Measurements from ENCODE around the gene CCDC197. TPM values are rescaled to one million over a fixed set of nuclear protein-coding genes. Genes with fewer than 3 reads are reported as not detected.

The CCDC197 gene
- total RNA-seq, 1 experiment from 2014 or later, result not detected

DNA sequence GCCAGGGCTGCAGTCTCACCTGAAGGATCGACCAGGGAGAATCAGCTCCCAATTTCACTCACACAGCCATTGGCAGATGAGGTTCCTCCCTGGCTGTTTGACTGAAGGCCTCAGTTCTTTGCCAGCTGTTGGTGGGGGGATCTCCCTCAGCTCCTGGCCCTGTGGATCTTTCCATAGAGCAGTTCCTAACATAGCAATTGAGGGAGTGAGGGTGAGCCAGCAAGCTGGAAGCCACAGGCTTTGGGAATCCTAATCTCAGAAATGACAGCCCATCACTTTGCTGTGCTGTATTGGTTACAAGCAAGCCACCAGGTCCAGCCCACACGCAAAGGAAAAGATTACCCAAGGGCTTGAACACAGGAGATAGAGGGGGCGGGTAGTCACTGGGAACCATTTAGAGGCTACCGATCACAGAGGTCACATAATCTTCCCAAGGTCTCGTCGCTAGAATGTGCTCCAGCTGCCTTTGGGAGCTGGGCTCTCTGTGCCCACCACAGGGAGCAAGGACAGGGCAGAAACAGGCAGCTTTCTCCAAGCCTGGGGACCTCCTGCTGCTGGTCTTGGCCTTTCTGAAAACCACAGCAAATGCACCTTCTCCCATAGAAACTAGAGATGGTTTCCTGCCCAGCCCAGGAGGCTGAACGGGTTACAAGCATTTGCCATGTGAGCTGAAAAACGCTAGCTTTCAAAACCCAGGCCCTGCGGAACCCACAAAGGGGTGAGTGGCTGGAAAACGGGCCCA, 24.5 kb downstream of the CCDC197 start:
- DNase-seq (ENCODE audit: extremely low read depth, low read depth), result no peak

DNA sequence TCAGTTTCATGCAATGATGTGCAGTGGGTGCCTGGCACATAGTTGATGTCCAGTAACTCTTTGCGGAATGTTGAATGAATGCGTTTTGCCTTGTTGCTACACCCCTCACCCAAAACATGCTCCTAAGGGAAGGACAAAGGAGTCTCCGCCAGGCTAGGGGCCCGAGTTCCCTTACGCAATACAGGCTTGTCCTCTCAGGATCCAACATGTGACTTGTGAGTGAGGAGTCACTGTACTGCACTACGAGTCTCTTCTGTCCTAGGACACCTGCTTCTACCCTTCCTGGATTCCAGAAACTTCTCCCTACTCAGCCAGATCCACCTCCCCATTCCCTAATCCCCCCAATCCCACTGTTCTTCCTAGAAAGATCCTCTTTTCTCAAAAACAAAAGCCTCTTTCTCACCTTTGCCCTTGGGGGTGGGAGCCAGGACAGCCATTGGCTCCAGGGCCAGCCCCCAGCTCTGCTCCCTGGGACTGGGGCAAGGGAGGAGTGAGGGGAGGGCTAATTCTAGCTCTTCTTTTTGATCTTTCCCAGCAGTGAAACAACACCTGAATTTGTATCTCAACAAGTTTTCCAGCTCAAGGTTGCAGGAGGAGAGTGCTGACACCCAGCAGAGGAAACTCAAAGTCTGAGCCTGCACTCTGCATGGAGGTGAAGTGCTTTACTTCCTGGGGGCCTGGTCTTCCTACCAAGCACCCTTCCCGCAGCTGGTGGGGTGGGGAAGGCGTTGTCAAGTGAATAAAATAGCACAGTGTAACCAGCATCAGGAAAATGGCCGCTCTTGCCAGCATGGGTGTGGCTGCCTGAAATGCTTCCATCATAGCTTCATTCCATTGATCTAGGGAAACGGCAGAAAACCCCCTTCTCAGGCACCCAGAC, 25.7 kb downstream of the CCDC197 start:
- DNase-seq (ENCODE audit: extremely low read depth, low read depth), result no peak

DNA sequence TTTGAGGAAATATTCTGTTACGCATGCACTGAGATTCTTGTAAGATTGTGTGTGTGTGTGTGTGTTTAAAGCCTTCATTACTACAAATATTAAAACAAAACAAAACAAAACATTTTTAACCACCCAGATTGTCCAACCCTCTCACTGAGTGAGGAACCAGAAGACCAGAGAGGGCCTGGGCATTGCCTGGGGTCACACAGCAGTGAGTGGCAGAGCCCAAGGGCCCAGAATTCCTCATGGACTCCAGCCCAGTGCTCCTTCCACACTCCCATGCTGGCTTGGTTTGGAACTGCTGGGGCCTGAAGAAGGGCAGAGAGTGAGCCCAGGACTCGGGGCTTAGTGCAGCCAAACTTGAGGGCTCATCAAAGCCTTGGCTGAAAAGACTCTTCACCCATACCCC, 27.4 kb downstream of the CCDC197 start:
- no peak for DNase-seq (ENCODE audit: extremely low read depth, low read depth)

DNA sequence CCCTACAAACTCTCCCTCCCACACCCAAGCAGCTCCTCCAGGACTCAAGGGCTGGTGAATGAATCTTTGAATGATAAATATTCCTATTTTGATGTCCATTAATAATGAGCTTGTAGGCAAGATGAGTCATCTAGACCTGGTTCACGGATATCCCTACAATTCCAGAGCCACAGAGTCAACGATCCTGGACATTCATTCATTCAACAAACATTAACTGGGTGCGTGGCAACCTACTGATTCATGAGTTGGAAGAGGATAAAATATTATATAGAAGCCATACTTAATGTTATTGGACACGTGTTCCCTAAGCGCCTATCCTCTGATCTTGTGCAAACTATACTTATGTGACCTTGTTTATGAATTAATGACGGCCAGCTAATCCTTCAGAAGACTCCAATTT, 28.6 kb downstream of the CCDC197 start:
- no peak for DNase-seq (ENCODE audit: extremely low read depth, low read depth)

DNA sequence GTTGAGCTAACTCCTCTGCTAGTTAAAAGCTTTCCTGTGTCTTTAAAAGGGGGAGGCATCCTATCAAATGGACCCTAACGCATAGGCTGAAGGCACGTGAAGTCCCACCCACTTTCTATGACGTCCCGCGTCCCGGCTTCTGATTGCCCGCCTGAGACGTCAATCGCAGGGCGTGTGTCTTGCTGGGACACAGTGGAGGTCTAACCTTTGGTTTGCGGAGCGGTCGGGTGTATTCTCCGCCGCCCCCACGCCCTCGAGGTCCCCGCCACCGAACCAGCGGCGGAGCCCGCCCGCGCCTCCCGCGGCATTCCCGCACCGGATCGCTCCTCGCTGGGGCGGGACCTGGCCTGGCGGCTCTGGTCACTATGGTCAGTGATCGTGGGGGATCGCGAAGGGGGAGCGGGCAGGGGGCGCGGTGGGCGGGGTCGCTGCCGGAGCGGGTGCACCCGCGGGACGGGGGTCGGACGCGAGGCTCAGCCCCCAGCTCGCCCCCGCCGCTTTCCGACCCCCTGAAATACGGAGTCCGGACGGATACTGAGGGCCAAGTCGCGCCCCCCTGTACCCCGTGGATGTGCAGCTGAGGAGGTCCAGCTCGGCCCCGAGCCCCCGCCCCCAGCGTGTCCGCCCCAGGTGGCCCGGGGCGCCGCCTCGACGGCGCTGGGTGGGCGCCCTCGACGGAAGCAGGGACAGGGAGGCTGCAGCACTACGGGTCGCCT, 29.2 kb downstream of the CCDC197 start, which contains the start of gene OTUB2:
Gene OTUB2, plus strand, starts transcription at position 168 of the 716 bp plus-strand sequence. Its CDS starts 198 bp downstream, at position 366.
- DNase-seq (ENCODE audit: extremely low read depth, low read depth), result peak; percentile 98

DNA sequence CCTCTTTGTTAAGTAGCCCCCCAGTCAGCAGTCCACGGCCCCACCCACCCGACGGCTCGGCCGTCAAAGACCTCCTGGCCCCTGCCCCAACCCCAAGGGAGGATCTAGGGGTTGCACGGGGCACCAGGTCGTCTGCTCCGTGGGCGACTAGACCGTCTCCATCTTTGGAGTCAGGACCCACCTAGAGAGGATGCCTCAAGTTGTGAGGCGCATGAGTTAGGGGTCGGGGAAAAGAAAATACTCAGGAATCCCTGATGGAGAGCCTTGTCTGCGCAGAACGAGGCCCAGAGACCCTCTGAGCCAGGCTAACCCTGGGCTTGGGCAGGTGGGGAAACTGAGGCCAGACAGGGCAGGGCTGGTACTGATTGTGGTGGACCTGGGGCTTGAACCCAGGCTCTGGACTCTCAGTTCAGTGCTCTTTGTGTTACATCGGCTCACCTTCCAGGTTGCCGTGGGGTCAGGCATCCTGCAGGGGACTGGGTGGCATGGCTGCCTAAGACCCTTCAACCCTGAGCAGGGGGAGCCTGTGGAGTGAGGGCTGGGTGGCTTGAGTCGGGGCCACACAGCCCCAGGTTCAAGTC, 29.9 kb downstream of the CCDC197 start:
- no peak for DNase-seq (ENCODE audit: extremely low read depth, low read depth)

DNA sequence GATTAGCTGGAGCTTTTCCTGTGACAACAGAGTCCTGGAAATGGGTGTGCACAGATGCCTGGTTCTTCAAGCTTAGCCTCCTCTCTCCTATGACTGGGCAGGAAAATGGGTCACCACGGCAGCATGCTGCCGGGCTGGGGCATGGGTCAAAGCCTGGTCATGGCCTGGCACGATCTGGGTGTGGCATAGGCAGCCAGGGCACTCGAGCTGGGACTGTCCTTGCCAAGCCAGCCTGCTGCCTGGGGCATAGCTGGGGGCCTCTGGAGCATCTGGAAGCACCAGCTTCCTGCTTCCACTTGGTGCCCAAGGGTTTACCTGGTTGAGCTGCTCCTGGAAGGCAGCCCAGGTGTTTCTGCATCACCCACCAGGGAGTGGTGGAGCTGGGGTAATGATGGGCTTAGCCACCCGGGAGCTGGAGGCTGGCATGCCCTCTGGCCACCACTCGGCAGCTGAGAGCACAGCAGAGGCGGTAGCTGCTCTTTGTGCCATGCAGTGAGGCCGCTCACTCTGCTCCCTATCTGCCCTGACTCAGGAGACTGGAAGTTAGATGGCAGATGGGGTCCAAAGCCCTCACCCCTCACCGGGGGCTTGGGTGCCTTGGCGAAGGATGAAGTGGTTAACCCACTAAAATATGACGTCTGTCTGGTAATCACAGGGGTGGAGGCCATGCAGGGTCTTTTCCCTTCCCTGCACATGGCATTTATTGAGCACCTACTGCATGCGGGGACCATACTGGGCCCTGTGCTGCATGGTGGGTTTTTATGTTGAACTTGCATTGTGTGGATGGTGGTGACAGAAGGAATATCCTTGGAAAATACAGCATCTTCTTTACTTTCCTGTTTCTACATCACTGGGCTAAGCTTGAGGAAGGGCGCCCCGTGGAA, 30.7 kb downstream of the CCDC197 start:
- no peak for DNase-seq (ENCODE audit: extremely low read depth, low read depth)

DNA sequence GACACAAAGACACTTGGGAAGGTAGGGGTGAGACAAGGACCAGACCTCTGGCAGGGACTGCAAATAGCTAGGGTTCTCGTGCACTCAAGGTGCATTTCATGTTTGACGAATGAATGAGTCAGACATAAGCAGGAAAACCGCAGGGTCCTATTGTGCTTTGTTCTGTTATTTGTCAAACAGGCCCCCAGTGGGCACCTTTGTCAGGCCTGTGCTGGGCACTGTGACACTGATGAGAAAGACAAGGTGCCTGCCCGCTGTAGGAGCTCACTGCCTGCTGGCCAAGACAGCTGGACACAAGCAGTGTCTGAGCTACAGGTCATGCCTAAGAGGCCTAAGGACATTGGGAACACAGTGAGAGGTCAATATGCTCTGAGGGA, 31.3 kb downstream of the CCDC197 start:
- no peak for DNase-seq (ENCODE audit: extremely low read depth, low read depth)

DNA sequence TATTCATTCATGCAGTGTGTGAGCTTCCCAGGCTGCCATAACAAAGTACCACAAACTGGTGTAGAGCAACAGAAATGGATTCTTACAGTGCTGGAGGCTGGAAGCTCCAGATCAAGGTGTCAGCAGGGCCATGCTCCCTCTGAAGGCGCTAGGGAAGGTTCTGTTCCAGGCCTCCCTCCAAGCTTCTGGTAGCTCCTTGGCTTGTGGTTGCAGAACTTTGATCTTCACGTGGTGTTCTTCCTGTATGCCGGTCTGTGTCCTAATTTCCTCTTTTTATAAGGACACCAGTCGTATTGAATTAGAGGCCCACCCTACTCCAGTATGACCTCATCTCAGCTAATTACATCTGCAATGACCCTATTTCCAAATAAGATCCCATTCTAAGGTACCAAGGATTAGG, 32.2 kb downstream of the CCDC197 start:
- DNase-seq (ENCODE audit: extremely low read depth, low read depth), result no peak

DNA sequence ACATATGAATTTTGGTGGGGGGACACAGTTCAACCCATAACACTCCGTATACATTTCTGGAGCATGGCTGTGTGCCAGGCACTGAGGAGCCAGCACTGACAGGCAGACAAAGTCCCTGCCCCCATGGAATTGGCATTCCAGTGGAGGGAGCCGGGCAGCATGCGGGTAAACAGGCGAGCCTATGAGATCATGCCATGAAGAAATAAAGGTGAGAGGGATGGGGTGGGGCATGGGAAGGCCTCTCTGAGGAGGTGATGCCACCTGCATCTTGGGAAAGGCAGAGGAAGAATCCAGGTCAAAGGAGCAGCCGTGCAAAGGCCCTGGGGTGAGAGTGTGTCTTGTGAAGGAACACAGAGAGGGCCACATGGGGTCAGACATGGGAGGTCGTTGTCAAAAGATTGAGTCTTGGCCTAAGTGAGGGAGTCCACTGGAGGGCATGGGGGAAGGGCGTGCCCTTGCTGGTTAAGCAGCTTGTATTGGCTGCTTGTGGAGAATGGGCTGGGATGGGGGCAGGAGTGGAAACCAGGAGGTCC, 32.6 kb downstream of the CCDC197 start:
- no peak for DNase-seq (ENCODE audit: extremely low read depth, low read depth)

DNA sequence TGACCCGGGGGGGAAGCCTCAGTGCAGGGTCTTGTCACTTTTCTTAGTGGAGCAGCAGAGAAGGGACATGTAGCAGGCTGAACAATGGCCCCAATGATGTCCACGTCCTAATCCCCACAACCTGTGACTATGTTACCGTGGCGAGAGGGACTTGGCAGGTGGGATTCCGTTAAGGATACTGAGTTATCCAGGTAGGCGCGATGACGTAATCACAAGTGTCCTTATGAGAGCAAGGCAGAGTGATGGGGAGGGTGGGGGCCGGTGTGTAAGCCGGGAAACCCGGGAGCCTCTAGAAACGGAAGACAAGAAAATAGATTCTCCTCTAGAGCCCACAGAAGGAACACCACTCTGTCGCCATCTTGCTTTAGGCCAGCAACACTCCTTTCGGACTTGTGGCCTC, 33.5 kb downstream of the CCDC197 start:
- DNase-seq (ENCODE audit: extremely low read depth, low read depth), result no peak

DNA sequence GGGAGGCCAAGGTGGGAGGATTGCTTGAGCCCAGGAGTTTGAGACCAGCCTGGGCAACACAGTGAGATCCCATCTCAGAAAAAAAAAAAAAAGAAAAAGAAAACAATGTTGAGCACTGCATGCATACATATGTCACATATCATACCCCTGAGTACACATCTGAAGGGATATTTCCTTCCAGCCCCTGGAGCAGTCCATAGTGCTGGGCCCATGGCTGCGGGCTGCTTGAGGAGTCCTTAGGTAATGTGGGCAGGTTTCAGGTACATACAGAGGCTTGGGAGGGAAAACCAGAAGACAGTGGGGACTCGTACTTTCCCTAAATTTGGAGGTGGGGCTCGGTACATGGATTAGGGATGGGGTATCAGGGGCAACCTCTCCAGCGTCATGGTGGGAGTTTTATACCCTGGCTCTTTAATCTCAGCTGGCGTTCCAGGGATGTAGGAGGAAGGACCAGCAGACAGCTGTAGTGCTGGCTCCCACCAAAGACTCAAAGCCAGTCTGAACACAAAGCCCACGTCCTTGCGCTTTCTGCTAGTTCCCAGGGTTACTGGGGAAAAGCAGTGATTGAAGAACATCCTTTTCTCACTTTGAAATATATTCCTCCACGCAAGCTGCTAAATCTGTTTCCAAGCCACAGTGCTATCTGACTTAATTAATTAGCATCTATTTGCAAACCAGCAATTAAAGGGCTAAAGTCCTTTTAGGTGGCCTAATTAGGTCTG, 34.2 kb downstream of the CCDC197 start:
- DNase-seq (ENCODE audit: extremely low read depth, low read depth), result no peak

DNA sequence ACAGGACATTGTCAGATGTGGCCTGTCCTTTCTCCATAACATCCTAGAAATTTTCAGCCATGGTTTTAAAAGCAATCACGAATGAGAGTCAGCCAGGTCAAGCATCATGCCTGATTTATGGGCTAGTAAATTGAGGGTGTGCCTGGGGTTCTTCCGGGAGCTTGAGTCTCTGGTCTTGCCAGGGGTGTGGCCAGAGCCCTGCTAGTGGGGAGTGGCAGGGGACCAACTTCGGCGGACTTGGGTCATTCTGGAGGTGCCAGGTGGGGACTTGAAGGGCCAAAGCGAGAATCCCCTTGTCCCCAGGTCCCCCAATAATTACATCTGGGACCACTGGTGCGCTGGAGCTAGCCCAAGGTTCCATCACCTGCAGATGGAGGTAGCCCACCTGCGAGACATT, 34.8 kb downstream of the CCDC197 start:
- DNase-seq (ENCODE audit: extremely low read depth, low read depth), result no peak

DNA sequence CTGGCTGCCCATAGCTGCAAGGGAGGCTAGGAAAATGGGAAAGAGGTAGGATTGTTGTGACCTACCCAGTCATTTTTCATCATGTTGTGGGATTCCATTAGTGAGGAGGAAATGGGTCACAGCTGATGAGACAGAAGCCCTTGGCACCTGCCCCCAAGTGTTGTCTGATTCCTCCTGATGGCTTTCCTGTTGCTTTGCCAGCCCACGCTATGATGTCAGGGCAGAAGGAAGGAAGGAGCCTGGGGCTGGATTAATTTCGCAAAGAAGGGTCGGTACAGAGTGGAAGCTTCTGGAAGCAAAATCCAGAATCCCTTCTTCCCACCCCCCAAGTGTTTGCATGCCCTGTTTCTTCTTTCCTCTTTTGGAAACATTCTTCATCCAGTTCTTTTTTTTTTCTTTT, 37.8 kb downstream of the CCDC197 start:
- no peak for DNase-seq (ENCODE audit: extremely low read depth, low read depth)

DNA sequence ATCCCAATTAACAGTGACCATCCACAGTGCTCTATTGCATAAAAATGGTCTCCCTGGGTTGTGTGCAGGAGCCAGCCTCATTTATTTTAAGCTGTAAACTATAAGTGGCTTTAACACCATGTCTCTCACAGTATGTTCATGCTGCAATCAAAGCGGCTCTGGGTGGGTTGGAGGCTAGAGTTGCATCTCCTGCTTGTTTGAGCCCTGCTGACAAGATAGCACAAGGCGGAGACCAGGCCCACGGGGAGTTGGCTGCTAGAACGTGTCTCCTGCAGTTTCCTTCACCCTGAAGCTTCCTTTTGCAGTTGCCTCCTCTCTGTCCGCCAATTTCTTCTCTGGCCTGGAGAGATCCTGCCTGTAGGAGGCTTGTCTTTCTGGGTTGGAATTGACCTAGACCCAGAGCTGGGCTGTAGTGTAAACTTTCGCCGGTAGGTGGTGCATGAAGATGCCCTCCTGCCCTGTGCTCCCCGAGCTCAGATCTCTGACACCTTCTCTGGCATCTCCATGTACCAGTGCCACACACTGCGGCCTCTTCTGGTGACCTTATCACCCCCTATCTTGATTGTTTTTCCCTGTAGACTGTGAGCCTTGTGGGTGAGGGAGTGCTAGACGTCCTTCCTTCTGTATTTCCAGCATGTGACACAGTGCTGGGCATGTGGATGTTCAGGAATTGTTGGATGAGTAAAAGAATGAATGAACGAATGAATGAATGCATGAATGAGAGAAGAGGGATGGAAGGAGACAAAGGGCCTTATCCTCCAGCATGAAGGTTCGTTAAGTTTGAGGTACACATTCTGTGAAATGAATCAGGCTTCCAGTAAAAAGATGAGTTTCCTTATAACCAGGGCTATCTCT, 39.4 kb downstream of the CCDC197 start:
- peak; percentile 66 for DNase-seq (ENCODE audit: extremely low read depth, low read depth)

DNA sequence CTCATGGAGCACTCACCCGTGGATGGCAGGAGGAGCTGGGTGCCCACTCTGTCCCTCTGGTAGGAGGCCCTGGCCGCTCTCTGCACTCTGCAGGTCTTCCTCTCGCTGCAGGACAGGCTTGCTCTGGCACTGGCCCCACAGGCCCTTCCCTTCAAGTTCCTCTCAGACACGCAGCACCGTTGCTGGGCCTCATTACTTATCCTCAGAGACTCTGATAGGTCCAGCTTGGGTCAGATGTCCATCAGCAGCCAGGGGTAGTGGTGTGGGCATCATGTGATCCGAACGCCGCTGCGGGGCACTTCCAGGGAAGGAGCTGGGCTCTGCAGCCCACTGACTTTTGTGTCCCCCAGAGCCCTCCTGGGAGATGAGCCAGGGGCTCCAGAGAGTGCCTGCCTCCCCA, 40.9 kb downstream of the CCDC197 start:
- no peak for DNase-seq (ENCODE audit: extremely low read depth, low read depth)

DNA sequence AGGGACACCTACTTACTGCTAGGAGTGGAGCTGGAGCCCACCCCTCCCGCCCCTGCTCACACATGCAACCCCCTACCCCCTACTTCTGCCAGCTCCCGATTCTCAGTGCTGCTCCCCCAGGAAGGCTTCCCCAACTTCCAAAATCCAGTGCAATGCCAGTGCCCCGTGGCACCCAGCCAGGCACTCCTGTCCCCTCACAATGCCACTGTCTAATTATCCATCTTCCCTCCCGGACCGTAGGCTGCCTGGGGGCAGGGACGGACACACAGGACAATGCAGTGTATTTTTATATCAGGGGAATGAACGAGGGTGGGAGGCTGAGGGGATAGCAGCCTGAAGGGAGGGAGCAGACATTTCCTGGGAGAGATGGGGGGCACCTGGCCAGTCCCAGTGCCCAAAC, 41.4 kb downstream of the CCDC197 start:
- DNase-seq (ENCODE audit: extremely low read depth, low read depth), result no peak
